ENCODE data around the gene LRRFIP1. TPM values are rescaled to one million over a fixed set of nuclear protein-coding genes. Genes with fewer than 3 reads are reported as not detected.

LRRFIP1 gene
- polyA plus RNA-seq, 1 donor from 2014 or later, result 96.3 TPM

DNA sequence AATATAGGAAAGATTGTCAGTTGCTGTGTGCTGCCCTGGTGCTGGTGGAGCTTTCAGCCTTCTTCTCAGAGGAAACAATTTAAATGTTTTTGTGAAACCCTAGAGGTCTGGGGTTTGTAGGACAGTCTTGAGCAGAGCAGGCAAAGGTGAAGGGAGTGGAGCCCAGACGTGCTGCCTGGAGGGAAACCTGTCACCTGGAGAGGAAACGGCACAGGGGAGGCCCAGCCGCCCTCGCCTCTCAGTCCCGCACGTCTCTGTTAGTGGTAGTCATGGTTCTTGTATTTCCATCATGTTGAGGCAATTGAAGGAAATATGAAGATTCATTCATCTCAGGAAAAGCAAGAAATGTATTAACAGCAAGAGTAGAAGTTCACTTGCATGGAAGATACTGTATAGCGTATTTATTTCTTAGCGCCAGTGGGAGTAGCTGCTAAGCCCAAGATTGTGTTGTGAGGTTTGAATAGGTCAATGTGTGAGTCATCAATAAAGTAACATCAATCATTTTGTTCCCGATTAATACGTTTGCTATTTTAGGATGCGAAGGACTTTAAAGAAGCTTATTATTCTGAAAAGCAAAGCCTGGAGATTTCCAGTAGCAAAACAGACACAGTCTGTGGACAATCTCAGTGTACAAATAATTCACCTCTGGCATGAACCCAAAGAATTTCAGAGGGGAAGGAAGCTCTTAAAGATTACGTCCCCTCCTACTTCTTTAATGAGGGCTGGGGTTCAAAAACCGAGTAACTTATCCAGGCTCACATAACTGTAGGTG, 70.4 kb downstream of the LRRFIP1 start:
- Histone ChIP-seq H3K9me3 (ENCODE audit: low read length) (no peaks in the 10 kb centered on the region), H3K27ac (ENCODE audit: low read length) (no peak overlapping the region), H3K4me2 (ENCODE audit: low read length) (no peak overlapping the region), H3K79me2 (replicated peaks; ENCODE audit: insufficient read depth, low read length) (peaks cover 9% of the 10 kb centered on the region), H3K9ac (ENCODE audit: low read length) (no peak overlapping the region), H3K9me2 (ENCODE audit: insufficient read depth, low read length) (no peaks in the 10 kb centered on the region), H3K4me3 (ENCODE audit: low read length) (no peak overlapping the region), H3K27me3 (ENCODE audit: insufficient read depth, low read depth, low read length) (peaks cover 17% of the 10 kb centered on the region), H2AFZ (ENCODE audit: low read depth, low read length) (no peak overlapping the region), H3F3A (ENCODE audit: insufficient read depth, low read length, poor library complexity, severe bottlenecking) (no peaks in the 10 kb centered on the region), H4K20me1 (ENCODE audit: insufficient read depth) (peaks cover 3% of the 10 kb centered on the region), H3K36me3 (ENCODE audit: insufficient read depth, low read length) (no peaks in the 10 kb centered on the region)
- no peak for TF ChIP-seq TAF1 (IDR thresholded peaks at IDR 0.05; ENCODE audit: low read depth)
- no peak for TF ChIP-seq EZH2 (IDR thresholded peaks at IDR 0.05; ENCODE audit: borderline replicate concordance, insufficient read depth, low read length, poor library complexity, severe bottlenecking)
- TF ChIP-seq EP300 (conservative IDR thresholded peaks at IDR 0.05; ENCODE audit: poor library complexity, severe bottlenecking), result no peak
- TF ChIP-seq MXI1 (conservative IDR thresholded peaks at IDR 0.05; ENCODE audit: poor library complexity, severe bottlenecking), result no peak
- TF ChIP-seq, protein P1, sequence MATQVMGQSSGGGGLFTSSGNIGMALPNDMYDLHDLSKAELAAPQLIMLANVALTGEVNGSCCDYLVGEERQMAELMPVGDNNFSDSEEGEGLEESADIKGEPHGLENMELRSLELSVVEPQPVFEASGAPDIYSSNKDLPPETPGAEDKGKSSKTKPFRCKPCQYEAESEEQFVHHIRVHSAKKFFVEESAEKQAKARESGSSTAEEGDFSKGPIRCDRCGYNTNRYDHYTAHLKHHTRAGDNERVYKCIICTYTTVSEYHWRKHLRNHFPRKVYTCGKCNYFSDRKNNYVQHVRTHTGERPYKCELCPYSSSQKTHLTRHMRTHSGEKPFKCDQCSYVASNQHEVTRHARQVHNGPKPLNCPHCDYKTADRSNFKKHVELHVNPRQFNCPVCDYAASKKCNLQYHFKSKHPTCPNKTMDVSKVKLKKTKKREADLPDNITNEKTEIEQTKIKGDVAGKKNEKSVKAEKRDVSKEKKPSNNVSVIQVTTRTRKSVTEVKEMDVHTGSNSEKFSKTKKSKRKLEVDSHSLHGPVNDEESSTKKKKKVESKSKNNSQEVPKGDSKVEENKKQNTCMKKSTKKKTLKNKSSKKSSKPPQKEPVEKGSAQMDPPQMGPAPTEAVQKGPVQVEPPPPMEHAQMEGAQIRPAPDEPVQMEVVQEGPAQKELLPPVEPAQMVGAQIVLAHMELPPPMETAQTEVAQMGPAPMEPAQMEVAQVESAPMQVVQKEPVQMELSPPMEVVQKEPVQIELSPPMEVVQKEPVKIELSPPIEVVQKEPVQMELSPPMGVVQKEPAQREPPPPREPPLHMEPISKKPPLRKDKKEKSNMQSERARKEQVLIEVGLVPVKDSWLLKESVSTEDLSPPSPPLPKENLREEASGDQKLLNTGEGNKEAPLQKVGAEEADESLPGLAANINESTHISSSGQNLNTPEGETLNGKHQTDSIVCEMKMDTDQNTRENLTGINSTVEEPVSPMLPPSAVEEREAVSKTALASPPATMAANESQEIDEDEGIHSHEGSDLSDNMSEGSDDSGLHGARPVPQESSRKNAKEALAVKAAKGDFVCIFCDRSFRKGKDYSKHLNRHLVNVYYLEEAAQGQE (IDR thresholded peaks at IDR 0.05; ENCODE audit: borderline replicate concordance), result no peak
- TF ChIP-seq RAD21 (conservative IDR thresholded peaks at IDR 0.05), result no peak
- TF ChIP-seq, protein P2, sequence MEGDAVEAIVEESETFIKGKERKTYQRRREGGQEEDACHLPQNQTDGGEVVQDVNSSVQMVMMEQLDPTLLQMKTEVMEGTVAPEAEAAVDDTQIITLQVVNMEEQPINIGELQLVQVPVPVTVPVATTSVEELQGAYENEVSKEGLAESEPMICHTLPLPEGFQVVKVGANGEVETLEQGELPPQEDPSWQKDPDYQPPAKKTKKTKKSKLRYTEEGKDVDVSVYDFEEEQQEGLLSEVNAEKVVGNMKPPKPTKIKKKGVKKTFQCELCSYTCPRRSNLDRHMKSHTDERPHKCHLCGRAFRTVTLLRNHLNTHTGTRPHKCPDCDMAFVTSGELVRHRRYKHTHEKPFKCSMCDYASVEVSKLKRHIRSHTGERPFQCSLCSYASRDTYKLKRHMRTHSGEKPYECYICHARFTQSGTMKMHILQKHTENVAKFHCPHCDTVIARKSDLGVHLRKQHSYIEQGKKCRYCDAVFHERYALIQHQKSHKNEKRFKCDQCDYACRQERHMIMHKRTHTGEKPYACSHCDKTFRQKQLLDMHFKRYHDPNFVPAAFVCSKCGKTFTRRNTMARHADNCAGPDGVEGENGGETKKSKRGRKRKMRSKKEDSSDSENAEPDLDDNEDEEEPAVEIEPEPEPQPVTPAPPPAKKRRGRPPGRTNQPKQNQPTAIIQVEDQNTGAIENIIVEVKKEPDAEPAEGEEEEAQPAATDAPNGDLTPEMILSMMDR (IDR thresholded peaks at IDR 0.05; ENCODE audit: poor library complexity, severe bottlenecking), result no peak
- no peak for TF ChIP-seq POLR2AphosphoS5 (IDR thresholded peaks at IDR 0.05)
- no peak for TF ChIP-seq SMC3 (conservative IDR thresholded peaks at IDR 0.05; ENCODE audit: poor library complexity)

DNA sequence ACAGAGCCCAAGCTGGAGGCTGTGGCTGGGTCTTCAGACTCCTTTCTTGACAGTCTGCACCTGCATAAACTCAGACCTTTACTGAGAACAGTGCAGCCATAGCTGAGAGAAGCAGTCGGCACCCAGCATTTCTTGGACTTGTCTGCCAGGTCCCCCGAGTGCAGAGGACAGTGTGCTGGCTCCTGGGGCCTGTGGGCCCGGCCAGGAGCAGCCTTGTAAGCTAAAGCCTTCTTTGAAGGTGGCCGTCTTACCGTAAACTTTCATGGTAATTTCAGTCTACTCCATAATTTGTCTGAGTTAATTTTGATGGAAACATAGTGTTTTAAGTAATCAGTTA, 70.9 kb downstream of the LRRFIP1 start:
- no peak overlapping the region for H3K27ac ChIP-seq (ENCODE audit: low read length)
- H3K4me2 ChIP-seq (ENCODE audit: low read length), result no peak overlapping the region
- H3K9ac ChIP-seq (ENCODE audit: low read length), result no peak overlapping the region
- H4K20me1 ChIP-seq (ENCODE audit: insufficient read depth), result no peaks in the 10 kb centered on the region
- H3K9me2 ChIP-seq (ENCODE audit: insufficient read depth, low read length), result no peaks in the 10 kb centered on the region
- no peaks in the 10 kb centered on the region for H3F3A ChIP-seq (ENCODE audit: insufficient read depth, low read length, poor library complexity, severe bottlenecking)
- no peaks in the 10 kb centered on the region for H3K36me3 ChIP-seq (ENCODE audit: insufficient read depth, low read length)
- peaks cover 9% of the 10 kb centered on the region for H3K79me2 ChIP-seq (replicated peaks; ENCODE audit: insufficient read depth, low read length)
- no peak for TF ChIP-seq EZH2 (IDR thresholded peaks at IDR 0.05; ENCODE audit: borderline replicate concordance, insufficient read depth, low read length, poor library complexity, severe bottlenecking)
- TF ChIP-seq EP300 (conservative IDR thresholded peaks at IDR 0.05; ENCODE audit: poor library complexity, severe bottlenecking), result no peak
- TF ChIP-seq RAD21 (conservative IDR thresholded peaks at IDR 0.05), result no peak
- TF ChIP-seq TAF1 (IDR thresholded peaks at IDR 0.05; ENCODE audit: low read depth), result no peak
- no peak for TF ChIP-seq MXI1 (conservative IDR thresholded peaks at IDR 0.05; ENCODE audit: poor library complexity, severe bottlenecking)
- H3K4me3 ChIP-seq (ENCODE audit: low read length), result no peak overlapping the region
- H2AFZ ChIP-seq (ENCODE audit: low read depth, low read length), result no peak overlapping the region
- H3K27me3 ChIP-seq (ENCODE audit: insufficient read depth, low read depth, low read length), result peaks cover 12% of the 10 kb centered on the region
- no peaks in the 10 kb centered on the region for H3K9me3 ChIP-seq (ENCODE audit: low read length)
